ENCODE results near the gene CXCL3. TPM values are rescaled to one million over a fixed set of nuclear protein-coding genes. Genes with fewer than 3 reads are reported as not detected.

Gene CXCL3
- total RNA-seq, 1 experiment from 2014 or later = 1.9 TPM

- RAD21 ChIA-PET (ENCODE audit: low non-redundant PET in 1 of 2, low total read pairs in 2 of 2, uncharacterized antibody in 2 of 2, unreplicated experiment in 2 of 2) = no interaction called here
- TF ChIP-seq ZBTB33 (IDR thresholded peaks at IDR 0.05; ENCODE audit: extremely low read depth, insufficient replicate concordance, low read length) (no peak), EGR1 (IDR thresholded peaks at IDR 0.05; ENCODE audit: low read depth) (no peak), EZH2phosphoT487 (IDR thresholded peaks at IDR 0.05; ENCODE audit: borderline replicate concordance) (no peak), TCF7L2 (IDR thresholded peaks at IDR 0.05; ENCODE audit: borderline replicate concordance, extremely low read depth, insufficient read depth, insufficient read length) (no peak), JUND (IDR thresholded peaks at IDR 0.05) (no peak), ATF3 (IDR thresholded peaks at IDR 0.05) (no peak), SIN3A (IDR thresholded peaks at IDR 0.05; ENCODE audit: low read depth) (no peak), POLR2AphosphoS5 (IDR thresholded peaks at IDR 0.05; ENCODE audit: low read depth, low read length) (no peak), CTCF (IDR thresholded peaks at IDR 0.05 in 2 of 3, conservative IDR thresholded peaks at IDR 0.05 in 1 of 3; ENCODE audit: borderline replicate concordance in 1 of 3, insufficient read depth in 1 of 3, low read depth in 2 of 3, low read length in 2 of 3) (no peak), MAX (IDR thresholded peaks at IDR 0.05) (no peak)
- Histone ChIP-seq H3K27me3 (ENCODE audit: insufficient read depth, low read length) (no peaks in the 10 kb centered on the region), H3K9me2 (ENCODE audit: insufficient read depth) (no peaks in the 10 kb centered on the region), H3K9me3 (ENCODE audit: control insufficient read depth in 1 of 2, insufficient read depth in 1 of 2, low read depth in 1 of 2, low read length in 2 of 2) (no peaks in the 10 kb centered on the region), H3K4me2 (ENCODE audit: low read length) (no peak overlapping the region), H2AFZ (ENCODE audit: low read depth, low read length, poor library complexity, severe bottlenecking) (no peak overlapping the region), H3K4me1 (ENCODE audit: control insufficient read depth in 1 of 2, insufficient read depth in 2 of 2, low read length in 2 of 2) (no peaks in the 10 kb centered on the region), H3K4me3 (replicated peaks in 1 of 2; ENCODE audit: low read depth in 1 of 2, low read length in 2 of 2) (no peak overlapping the region), H3K9ac (ENCODE audit: low read length) (no peak overlapping the region), H3K79me2 (ENCODE audit: insufficient read depth, low read length) (no peaks in the 10 kb centered on the region), H3K27ac (ENCODE audit: low read depth, low read length) (no peak overlapping the region), H3K36me3 (ENCODE audit: control insufficient read depth in 1 of 2, insufficient read depth in 2 of 2, low read length in 2 of 2) (no peaks in the 10 kb centered on the region), H4K20me1 (ENCODE audit: insufficient read depth) (no peaks in the 10 kb centered on the region)
- intact Hi-C loops (cut with micrococcal nuclease) = no loop called here
- POLR2A ChIA-PET = no interaction called here
- BruUV-seq (replicated peaks) = no TSS peak
- CTCF ChIA-PET = no interaction called here
- DNase-seq (ENCODE audit: low read depth, low spot score) = no peak
- no peak for ATAC-seq
These were observed 32.4 kb downstream of the CXCL3 start for GRCh38 chr4:74006009-74006476.

All from HCT116 (cell line).